ENCODE measurements around the gene KLF9.

Gene KLF9

GRCh38 chr9:70413799-70414775, at the start of gene KLF9:
Gene KLF9, minus strand, starts transcription at chr9:70414657. Its CDS starts 1,294 bp downstream, at chr9:70413363.
- DNase-seq: peak; percentile 95

DNA sequence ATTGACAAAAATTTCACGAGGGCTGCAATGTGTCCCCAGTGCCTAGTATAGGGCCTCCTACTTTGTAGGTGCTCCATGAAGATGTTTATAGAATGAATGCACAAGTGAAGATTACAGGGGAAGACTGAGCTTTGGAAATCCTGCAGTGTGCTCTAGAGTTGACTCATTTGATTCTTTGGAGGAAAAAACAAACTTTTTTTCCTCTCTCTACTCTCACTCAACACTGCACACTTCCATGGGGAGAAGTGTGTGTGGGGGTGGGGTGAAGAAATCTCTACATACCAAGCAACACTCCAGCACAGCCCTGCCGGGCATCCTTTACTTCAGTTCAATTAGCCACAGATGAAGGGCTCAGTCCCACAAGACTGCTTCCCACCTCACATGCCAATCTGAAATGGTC, 49.4 kb upstream of the KLF9 start:
- no peak for DNase-seq

- no peak for DNase-seq
Observed at GRCh38 chr9:70462300-70462699, 47.8 kb upstream of the KLF9 start.

- DNase-seq: no peak
Observed at GRCh38 chr9:70457235-70457634, 42.8 kb upstream of the KLF9 start.

DNA sequence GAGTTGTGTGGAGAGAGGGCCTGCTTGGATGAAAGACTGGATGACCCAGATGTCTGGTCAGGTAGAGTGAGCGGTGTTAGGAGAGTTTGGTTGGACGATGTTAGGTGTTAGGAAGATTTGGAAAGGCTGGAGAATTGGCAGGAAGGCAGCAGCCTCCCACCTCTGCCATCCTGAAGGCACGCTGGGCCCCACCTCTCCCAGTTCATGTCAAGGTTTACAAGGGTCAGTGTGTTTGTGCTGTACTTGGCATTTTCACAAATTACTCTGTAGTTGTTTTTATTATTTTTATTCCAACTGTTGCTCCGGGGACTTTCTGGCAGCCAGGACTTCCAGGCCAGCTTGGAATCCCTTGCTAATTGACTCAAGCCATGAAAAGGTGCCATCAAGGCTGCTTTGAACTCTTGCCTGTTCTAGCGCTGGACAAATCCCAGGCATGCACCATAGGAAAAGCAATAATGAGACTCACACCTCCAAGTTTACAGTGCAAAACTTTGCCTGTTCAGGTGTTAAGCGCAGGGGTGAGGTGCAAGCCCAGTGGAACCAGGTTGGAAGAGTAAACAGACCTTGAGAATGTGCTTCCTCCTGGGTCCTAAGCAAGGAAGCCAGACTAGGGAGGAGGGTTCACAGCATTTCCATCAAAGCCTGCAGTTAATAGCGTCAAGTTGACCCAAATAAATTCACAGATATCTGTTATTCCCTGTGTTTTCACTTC, 41.7 kb upstream of the KLF9 start:
- DNase-seq: no peak

GRCh38 chr9:70452365-70452764, 37.9 kb upstream of the KLF9 start:
- no peak for DNase-seq

DNA sequence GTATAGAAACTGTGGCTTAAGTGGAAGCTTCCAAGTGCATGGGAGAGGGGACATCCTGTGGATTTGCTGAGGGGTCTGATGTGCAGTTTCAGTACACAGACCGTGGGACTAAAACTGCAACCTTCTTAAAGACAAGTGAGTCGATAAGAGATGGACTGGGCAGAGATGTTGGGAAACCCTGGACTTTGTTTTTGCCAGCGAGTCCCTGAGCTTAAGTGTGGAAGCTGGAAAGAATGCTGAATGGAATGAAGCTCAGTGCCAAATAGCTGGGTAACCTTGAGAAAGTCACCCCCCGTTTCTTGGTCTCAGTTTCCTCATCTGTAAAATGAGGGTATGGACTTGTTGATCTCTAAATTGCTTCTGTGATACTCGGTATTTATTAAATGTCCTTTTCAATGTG, 37.3 kb upstream of the KLF9 start:
- no peak for DNase-seq

DNA sequence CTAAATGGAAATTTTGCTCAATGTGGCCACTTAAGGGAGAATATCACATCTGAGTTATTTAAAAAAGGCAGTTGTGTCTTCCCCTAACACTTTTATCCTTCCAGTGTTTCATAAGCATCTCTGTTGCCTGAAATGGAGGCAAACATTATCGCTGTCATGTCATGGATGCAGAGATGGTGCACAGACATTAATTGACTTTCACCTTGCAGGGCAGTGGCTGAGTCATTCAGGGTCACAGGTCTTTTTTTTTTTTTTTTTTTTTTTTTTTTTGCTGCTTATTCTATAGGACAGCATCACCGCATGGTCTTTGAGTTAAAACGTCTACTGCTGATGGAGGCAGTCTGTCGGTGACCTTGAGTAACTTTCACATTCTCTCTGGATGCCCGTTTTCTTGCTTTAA, 36.3 kb upstream of the KLF9 start:
- no peak for DNase-seq

GRCh38 chr9:70449461-70449860, 35.0 kb upstream of the KLF9 start:
- no peak for DNase-seq

- no peak for DNase-seq
Observed at GRCh38 chr9:70448919-70449318, 34.5 kb upstream of the KLF9 start.

DNA sequence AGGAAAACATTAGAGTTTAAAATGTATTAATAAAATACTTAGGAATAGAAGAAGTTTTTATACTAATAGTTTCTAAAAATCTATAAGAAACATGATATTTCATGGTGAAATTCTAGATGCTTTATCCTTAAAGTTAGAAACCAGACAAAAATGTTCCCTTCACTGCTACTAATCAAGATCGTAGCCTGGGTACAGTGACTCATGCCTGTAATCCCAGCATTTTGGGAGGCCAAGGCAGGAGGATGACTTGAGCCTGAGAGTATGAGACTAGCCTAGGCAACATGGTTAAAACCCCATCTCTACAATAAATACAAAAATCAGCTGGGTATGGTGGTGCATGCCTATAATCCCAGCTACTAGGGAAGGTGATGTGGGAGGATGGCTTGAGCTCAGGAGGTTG, 30.4 kb upstream of the KLF9 start:
- no peak for DNase-seq

- no peak for DNase-seq
Observed at GRCh38 chr9:70442328-70442848, 27.9 kb upstream of the KLF9 start.

- no peak for DNase-seq
Observed at GRCh38 chr9:70441622-70442021, 27.2 kb upstream of the KLF9 start.

DNA sequence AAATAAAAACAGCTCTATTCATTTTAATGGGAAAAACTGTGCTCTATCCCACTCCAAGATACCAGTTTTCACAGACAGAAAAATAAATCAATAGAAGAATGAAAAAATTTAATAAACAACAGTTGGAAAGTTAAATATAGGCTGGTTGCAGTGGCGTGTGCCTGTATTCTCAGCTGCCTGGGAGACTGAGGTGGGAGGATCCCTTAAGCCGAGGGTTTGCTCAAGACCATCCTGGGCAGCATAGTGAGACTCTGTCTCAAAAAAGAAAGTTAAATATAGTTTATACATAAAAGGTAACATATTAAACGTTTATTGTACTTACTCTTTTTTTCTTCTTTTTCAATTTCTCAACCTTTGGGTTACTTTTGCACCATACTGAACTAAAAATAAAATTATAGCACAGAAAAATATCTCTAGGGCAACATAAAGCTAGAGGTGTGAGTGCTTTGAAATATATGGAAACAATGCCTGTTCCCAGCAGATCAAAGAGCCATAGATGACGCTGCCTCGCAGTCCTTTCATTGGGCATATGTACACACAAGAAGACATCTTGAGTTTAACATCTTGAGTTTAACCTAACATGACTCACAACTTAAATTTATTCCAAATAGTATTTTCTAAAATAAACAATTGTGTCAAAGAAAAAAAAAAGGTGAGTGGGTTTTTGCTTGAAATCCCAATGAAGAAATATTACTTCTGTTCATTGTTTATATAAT, 25.7 kb upstream of the KLF9 start:
- no peak for DNase-seq

GRCh38 chr9:70438341-70438928, 24.0 kb upstream of the KLF9 start:
- no peak for DNase-seq

DNA sequence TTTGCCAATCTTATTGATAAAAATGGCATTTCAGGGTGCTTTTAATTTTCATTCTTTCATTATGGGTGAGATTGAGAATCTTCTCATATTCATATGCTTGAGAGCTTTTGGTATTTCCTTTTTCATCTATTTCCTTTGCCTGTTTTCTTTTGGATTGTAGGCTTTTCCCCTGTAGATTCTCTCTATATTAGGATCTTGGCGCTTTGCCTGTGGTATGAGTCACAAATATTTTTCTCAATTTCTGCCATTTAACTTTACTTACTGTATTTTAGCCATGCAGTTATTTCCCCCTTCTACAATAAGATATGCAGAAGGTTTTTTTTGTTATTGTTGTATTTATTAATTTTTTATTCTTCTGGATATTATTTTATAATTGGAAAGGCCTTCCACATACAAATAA, 21.5 kb upstream of the KLF9 start:
- no peak for DNase-seq

GRCh38 chr9:70429899-70430298, 15.4 kb upstream of the KLF9 start:
- no peak for DNase-seq

DNA sequence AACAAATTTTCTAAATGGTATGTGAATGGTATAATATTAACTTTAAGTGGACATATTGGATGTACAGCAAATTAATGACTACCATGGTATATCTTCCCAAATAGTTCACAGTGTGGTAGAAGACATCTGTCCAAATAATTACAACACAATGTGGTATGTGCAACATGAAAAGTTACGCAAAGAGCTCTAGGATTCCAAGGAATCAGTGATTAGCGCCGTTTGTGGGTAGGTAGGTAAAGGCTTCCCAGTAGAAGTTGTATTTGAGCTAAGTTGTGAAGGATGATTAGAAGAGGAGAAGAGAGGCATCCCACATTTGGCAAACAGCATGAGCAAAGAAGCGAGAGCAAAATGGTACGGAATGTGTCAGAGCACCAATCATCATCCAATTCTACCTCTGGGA, 14.3 kb upstream of the KLF9 start:
- DNase-seq: no peak

DNA sequence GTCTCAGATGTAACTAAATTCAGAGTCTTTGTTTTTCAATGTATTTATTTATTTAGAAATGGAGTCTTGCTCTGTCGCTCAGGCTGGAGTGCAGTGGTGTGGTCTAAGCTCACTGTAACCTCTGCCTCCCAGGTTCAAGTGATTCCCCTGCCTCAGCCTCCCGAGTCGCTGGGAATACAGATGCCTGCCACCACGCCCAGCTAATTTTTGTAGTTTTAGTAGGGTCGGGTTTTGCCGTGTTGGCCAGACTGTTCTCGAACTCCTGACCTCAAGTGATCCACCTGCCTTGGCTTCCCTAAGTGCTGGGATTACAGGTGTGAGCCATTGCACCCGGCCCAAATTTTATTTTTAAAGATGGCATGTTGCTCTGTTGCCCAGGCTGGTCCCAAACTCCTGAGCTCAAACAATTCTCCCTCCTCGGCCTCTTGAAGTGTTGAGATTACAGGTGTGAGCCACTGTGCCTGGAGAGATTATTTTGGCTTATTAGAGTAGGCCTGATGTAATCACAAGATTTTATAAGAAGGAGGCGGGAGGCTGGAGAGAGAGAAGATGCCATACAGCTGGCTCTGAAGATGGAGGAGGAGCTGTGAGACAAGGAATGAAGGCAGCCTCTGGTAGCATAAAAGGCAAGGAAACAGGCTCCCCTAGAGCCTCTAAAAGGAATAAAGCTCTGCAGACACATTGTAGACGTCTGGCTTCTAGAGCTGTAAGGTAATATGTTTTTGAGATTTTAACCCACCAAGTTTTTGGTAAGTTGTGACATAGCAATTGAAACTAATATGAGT, 12.9 kb upstream of the KLF9 start:
- DNase-seq: no peak

DNA sequence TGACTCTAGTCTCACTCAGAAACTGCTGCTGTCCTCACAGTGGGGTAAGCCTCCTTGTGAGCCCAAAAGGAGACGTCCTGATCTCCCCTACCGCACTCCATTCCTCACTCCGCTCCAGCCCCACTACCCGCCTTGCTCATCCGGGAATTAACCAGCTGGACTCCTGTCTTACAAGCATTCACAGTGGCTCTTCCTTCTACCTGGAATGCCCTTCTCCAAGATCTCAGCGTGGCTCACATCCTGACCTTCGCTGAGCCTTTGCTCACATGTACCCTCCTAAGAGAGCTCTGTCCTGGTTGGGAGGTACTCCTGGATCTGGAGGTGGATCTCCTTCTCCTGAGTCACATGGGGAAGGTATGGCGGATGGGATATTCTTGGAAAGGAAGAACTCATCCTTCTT, 10.7 kb upstream of the KLF9 start:
- no peak for DNase-seq

DNA sequence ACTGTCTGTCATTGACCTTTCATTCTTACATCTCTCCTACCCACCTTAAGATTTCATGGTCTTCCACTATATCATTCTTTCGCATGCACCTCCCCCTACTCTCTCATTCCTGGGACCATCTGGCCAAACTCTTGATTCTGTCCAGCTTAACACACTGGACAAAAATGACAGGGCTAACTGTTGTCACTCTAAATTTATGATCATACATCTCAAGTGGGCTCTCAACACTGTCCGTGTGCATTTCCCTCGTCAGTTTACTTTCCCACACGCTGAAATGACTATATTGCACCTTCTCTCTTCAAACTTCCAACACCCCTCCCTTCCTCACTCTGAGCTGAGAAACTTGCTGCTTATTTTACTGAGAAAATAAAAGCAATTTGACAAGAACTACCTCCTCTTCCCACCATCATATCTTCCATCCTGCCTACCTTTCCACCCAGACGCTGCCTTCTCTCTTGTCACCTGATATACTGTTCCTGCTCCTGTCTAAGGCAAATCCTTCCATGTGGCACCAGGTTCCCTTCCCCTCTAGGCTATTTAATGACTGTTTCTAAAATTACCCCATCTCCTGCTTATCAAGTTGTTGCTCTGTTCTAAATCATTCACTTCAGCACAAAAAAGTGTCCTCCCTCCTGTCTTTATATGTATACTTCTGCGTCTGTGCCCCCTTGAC, 8.1 kb upstream of the KLF9 start:
- no peak for DNase-seq
